ENCODE data around the gene GHR.

The GHR gene

DNA sequence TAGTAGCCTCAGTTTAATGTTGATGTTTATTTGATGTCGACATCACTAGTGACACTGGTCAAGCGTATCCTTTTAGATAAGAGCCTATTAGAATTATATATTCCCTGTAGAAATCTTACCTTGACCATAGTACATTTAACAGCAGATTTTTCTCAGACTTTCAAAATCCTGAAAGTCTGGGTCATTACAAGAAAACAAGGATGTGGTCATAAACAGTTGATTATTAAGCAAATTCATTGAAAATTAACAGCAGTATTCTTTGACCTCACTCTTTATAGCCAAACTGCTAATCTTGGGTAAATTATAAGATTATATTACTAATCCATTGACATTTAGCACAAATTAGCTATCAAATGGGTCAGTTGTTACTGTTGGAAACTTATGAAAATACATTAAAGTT is 83.4 kb downstream of the GHR start:
- DNase-seq, result no peak
- intact Hi-C loops (cut with DNase I), result no loop called here

DNA sequence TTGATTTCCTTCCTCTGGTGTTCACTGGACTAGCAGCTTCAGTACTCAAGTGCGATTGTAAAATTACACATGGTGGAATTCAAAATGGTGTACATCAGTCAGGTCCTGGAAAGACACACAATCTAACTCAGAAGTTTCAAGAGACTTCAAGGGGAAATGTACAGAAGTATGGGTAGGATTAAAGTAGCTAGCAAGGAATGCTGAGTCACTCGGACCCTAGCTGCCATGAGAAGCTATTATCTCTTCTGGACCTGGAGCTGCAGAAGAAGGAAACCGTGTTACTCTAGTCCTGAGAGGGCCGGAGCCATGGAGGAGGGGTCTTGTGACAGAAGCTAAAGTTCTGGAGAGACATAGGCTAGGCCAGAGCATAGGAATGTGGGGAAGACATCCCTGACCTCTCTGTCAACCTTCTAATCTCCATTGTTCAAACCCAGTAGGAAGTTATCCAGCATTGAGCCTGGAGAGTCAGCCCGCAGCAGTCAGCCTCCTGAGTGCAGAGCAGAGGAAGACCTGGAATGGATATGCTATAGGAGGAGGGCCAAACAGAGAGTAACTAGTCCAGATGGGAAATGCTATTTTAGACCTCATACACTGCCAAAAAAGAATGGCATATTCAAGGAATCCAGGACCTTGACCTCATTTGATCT is 84.3 kb downstream of the GHR start:
- DNase-seq, result no peak

DNA sequence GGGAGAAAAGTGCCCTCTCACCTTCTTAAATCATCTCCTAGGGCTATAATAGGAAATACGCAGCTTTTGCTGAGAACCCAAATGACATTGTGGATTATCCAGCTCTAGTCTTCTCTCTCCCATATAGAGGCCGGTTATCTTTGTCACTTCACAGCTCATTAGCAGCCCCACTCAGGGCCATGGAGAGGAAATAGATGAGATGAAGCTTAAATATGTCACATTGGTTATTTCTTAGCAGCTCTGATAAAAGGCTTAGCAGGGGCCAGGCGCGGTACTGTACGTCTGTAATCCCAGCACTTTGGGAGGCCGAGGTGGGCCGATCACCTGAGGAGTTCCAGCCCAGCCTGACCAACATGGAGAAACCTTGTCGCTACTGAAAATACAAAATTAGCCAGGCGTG is 90.0 kb downstream of the GHR start:
- intact Hi-C loops (cut with DNase I), result no loop called here
- no peak for DNase-seq

More for the DNA sequence above, 84.3 kb downstream of the GHR start:
- intact Hi-C loops (cut with DNase I), result no loop called here

DNA sequence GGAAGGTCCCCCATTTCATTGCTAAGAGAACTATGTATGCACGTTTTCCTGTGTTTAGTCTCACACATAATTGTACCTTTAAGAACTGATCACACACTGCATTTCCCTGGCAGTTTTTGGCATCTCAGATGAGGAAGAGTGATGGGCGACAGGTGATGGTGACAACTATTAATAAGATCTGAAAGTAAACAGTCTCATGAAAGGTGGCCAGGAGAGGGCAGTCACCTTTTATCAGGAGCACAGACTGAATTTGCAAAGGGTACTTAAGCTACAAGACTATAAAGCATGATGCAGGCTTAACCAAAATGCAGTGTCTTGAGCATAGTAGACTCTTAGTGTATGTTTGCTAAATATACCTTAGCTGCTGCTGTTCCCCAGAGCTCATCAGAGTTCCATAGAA is 91.5 kb downstream of the GHR start:
- no peak for DNase-seq
- intact Hi-C loops (cut with DNase I), result no loop called here

DNA sequence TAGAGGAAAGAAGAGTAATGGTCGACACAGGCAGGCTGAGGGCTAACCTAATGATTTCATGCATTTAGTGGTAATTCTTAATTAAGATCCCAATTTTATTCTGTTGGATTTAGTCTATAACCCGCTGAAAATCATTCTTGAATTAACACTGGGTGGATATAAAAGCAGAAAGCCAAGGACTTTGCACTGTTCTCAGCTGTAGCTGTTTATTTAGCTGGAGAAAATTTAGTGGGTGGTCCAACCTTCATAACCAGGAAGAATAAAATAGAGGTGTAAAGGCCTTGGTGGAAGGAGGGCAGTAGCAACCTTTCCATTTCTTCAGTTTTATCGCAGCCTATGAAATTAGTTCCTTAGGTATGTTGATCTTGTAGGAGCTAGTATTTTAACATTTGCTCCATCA is 92.3 kb downstream of the GHR start:
- intact Hi-C loops (cut with DNase I), result no loop called here
- DNase-seq, result no peak

DNA sequence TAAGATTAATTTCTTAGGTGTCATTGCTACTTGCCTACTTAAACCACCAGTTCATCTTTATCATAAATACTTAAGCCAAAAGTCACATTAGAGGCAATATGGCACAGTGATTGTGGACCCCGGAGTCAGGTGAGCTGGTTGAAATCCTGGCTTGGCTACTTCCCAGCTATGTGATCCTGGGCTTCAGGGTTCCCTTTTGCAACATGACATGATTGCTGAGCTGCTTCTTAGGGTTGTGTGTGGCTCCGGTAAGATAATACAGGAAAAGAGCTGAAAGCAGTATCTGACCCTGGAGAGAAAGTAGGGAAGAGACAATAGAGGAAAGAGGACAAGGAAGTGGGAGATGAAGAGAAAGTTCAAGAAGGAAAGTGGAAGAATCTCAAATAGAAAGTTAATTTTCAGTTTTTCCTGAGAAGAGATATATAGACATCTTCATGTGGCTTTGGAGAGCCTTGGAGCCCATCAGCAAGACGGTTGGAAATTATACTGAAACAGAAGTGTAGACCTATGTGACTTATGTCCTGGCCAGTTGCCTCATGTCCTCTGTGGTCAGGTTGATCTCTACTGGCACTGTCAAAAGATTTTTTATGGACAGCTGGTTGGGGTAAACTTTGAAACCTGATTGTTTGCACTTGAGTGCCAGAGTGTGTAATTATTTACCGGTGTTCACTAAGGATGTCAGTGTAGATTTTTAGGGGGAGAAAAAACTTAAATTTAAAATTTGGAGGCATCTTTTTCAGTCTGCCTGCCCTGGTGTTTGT is 93.2 kb downstream of the GHR start:
- intact Hi-C loops (cut with DNase I), result no loop called here

DNA sequence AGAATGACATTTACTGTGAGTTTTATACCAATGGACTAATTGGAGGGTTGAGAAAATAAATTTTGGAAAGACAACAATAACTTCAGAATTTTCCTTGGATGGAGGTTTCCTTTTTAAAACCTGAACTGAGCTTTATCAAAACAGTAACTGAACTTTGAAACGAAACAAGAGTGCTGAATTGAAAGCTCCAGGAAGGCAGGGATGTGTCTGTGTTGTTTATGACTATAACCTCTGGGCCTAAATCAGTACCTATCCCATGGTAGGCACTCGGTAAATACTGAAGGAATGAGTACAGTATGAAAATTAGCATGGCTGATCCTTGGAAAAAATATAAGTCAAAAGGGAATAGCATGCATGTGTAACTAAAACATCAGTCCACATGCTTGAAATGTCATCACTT is 93.9 kb downstream of the GHR start:
- DNase-seq, result no peak
- intact Hi-C loops (cut with DNase I), result no loop called here

More for the DNA sequence above, 93.2 kb downstream of the GHR start:
- no peak for DNase-seq

DNA sequence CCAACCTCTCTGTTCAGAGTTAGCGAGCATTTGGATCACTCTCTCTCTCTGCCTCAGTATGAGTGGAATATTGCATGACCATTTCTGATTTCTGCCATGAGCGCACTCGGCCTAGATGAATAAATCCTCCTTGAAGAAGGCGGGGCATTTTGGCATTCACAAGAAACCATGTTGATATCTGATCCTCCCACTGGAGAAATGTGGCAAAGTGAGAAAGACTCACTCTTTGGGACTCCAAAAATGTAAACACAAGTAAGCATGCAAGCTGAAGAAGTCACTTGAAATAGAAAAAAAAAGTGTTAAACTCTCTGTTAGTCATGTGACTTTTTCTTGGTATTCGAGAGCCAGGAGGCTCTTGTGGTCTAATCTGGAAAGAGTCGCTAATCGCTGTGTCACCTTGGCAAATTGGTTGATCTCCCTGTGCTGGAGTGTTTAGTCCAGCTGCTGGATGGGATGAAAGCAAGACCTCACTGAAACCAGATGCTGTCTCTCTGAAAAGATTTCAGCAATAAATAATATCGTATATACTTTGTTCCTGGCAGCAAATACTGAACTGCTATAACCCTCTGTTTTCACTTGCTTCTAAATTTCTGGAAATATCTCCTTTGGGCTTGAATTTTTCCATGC is 95.5 kb downstream of the GHR start:
- DNase-seq, result no peak
- intact Hi-C loops (cut with DNase I), result no loop called here

DNA sequence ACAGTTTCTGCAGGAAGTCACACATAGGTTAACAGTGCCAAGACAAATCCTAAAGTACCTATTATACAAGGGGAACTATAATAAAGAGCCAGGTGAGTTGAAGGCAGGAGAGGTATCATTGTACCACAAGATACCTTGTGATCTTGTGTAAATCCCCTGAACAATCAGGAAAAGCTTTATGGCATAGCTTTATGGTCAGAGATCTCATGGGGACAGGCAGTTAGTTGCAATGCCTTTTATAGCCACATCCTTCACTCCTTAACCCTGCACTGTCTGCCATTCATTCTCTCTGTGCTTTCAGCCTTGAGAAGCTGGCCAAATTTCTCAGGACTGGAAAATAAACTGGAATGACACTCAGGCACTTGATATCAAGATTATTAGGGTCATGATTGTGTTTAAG is 97.0 kb downstream of the GHR start:
- intact Hi-C loops (cut with DNase I), result no loop called here
- DNase-seq, result no peak

DNA sequence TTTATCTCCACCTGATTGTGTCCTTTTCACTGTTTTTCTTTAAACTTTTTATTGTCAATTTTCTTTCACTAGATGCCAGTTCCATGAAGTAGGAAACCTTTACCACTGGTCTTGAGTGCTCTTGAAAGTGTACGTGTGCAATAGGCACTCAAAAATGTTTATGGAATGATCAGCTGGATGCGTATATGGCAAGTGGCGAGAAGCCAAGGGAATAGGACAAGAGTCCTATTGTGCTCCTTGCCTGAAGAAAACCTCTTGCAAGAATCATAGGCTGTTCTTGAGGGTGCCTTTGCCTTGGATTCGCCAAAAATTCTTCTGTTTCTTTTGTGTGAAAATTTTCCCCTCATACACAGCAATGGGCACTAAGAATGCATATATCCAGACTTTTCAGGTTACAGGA is 97.7 kb downstream of the GHR start:
- DNase-seq, result no peak
- intact Hi-C loops (cut with DNase I), result no loop called here

DNA sequence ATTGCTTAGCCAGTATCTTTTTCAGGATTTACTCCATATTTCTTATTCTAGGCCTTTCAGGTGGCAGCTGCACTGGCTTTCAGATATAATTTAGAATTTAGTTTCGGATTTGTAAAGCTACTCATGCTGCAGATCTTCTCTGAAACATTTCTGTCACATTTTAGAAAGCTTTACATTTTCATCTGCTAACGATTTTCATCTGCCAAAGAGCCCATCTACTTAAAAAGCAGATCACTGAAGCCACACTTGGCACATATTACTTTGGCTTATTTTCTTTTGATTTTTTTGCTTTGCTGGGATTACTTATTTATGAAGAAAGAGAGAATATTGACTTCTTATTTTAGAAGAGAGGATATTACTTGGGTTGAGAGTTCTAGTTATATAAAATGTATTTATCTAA is 98.2 kb downstream of the GHR start:
- no peak for DNase-seq
- intact Hi-C loops (cut with DNase I), result no loop called here

DNA sequence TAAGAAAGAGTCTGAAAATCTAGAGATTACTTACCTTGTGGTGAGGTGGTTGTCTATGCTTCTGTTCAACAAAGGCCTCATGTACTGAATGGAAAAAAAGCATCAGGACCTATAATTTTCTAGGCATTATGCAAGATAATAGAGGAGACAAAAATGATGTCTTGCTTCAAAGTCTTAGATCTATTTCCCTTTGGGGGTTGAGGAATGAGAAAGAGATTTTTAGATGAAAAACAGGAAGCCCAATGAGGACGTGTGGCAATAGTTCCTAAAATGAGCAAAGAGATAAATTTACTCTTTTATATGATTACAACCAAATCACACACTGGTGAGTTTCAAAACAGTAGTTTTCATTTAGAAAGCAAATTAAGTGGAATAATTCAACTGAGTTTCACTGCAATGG is 99.5 kb downstream of the GHR start:
- no peak for DNase-seq
- intact Hi-C loops (cut with DNase I), result no loop called here

DNA sequence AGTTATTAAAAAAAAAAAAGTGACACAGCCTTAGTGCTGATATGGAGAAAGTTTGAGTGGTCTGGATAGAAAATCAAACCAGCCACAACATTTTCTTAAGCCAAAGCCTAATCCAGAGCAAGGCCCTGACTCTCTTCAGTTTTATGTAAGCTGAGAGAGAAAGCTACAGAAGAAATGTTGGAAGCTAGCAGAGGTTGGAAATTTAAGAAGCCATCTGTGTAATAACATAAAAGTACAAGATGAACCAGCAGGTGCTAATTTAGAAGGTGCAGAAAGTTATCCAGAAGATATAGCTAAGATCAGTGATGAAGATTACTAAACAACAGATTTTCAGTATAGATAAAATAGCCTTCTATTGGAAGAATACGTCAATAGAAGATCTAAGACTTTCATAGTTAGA is 102.9 kb downstream of the GHR start:
- DNase-seq, result no peak
- intact Hi-C loops (cut with DNase I), result no loop called here

DNA sequence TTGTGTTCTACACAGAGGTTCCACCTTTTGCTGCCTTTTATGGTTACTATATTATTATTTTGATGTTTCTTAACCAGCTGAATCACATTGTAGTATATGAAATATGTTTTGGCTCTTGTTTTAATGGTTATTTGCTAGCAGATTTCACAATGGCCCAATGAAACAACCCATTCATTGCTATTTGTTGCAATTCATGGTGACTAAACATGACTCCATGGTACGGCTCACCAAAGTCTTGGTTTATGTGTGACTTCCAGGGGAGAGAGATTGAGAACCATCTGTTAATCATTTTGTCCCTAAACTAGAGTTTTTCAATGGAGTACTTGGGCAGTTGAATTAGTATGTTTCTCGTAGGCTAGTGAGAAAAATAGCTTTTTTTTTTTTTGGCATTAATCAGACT is 108.4 kb downstream of the GHR start:
- DNase-seq, result no peak
- intact Hi-C loops (cut with DNase I), result no loop called here

DNA sequence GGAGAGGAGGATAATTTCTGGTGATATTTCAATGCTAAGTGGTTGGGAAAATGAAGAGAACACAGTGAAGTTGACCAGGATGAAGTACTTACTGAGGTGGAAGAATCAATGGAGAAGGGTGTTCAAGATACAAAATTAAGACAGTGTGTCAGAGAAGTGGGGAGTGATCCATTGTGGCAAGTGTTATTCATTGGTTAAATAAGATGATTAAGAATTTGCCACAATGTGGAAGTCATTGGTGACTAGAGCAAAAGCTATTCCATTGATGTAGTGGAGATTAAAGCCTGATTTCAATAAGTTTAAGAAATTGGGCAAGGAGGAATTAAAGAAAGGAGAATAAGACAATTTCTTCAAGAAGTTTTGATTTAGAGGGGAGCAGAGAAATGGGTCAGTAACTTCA is 118.9 kb downstream of the GHR start:
- intact Hi-C loops (cut with DNase I), result no loop called here
- no peak for DNase-seq

DNA sequence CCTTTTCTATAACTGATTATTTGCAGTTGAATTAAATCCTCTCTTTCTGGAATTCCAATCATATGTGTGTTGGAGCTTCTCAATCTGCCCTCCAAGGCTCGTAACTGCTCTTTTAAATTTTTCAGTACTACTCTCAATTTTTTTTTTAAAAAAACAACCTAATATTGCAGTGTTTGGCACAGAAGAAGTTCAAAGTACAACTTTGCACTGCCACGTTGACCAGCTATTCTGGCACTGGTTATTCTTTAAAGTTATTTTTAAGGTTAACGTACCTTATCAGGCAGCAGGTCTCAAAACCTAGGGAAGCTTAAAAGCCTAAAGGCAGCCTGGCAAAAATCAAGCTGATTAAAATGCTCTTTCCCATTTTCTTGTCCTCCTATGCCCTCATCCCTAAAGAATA is 120.5 kb downstream of the GHR start:
- DNase-seq, result no peak
- intact Hi-C loops (cut with DNase I), result no loop called here

DNA sequence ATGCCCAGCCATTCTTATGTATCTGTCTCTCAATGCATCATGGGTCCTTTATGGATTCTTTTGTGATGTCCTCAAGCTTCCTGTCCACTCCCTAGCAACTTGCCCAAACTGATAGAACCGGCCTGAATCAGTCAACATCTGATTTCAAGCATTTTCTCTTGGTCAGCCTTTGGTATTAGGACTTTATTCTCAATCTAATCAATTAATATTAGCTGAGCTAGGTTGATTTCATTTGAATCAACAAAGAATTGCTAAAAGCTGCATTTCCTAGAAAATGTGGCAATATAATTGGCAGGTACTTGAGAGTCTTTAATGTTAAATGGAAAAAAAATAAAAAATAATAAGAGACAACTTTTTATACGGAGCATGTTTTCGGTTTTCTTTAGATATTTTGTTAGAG is 121.8 kb downstream of the GHR start:
- no peak for DNase-seq
- intact Hi-C loops (cut with DNase I), result no loop called here

DNA sequence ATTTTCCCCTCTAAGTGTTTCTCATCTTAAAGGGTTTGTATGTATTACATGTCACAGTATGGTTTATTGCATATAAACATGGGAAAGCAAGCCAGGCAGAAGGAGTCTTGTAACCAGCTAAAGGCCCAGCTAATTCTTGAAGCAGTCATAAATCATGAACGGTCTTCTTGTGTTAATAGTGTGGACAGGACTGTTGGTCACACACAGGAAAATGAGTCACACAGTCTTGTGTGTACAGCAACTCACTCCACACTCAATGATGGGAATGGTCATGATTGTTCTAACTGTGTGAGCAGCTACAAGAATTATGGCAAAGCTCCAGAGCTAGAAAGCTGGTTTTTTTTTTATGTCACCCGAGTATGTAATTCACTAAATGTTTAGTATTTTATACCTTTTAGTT is 123.9 kb downstream of the GHR start:
- intact Hi-C loops (cut with DNase I), result no loop called here
- DNase-seq, result no peak

DNA sequence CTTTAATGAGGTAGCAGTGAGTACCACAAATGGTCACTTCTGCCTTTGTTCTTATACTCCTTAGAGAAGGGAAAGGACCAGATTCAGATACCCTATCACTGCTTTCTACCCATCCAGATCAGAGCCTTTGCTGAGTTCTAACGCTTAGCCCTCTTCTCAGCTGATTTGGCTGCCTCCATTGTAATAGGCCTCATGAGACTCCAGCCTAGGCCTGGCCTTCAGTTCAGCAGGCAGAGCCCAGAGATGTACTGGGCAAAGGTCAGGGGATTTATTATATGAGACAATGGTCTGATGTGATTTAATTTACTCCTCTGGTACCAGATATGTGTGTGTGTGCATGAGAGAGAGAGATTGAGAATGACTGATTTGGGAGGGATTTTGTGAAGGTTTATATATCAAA is 124.7 kb downstream of the GHR start:
- intact Hi-C loops (cut with DNase I), result no loop called here
- DNase-seq, result no peak

DNA sequence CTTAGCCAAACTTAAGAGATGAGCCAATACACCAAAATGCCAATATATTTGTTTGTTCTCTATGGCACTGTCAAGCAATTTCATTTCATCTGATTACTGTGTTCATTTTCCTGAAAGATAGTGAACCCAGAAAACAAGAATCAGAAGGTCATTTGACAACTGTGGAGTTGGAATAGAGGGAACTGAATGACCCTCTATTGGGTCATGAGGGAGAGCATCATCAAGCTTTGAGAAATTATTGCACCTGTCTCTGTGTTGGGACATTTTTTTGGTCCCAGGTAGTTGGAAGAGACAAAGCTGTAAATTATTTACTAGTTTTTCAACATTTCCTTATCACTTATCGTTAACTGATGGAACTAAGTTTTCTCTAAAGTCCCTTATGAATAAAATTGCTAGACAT is 129.4 kb downstream of the GHR start:
- intact Hi-C loops (cut with DNase I), result no loop called here
- DNase-seq, result no peak

DNA sequence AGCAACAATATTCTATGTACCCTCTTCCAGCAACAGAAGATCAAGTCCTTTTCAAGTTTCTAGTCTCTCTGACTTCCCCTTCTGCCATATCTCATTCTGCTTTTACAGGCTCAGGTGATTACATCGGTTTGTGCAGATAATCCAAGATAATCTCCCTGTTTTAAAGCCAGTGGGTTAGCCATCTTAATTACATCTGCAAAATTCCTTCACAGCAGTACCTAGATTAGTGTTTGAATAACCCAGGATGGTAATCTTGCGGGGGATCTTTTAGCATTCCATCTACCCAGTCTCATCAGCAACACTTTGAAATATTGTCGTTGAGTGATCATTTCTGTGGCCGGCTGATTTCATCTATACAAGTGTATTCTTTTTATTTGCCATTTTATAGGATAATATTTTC is 130.2 kb downstream of the GHR start:
- intact Hi-C loops (cut with DNase I), result no loop called here
- DNase-seq, result no peak
